Gastroesophageal sphincter (tissue), 3 donors: ENCODE measurements around the gene SDC4.

ENCODE experiments used
- CTCF ChIP-seq, 4 experiments: fragments of 200-600 bp in 2 of 4; fragments of 450-650 bp in 2 of 4; sonication (generic) in 1 of 4; IDR thresholded peaks; one replicate each; pipeline ENCODE4 v1.5.1; 2017 to 2019; ENCODE audit warnings: antibody characterized with exemption in 4 of 4, mild to moderate bottlenecking in 2 of 4, moderate library complexity in 2 of 4
- POLR2A ChIP-seq, 2 donors: fragments of 450-650 bp; IDR thresholded peaks; one replicate each; pipeline ENCODE4 v1.6.1; 2017; ENCODE audit warnings: antibody characterized with exemption in 2 of 2, mild to moderate bottlenecking in 2 of 2, moderate library complexity in 1 of 2

GRCh38 chr20:45282700-45283550 is 65.3 kb downstream of the SDC4 start:
- no peak for TF ChIP-seq POLR2A (IDR thresholded peaks at IDR 0.05)
- no peak for TF ChIP-seq CTCF (IDR thresholded peaks at IDR 0.05)
